GM21447 (cell line): ENCODE measurements around the gene AMMECR1.
"Not testable (repeated sequence)": the region's sequence is repeated elsewhere in the genome, so short reads cannot be mapped to it uniquely, and the experiment has no call there.

ENCODE experiments used
- ATAC-seq: cut with Tn5 transposase; IDR thresholded peaks from one replicate; pipeline ENCODE4 v1.9.1; 2021; ENCODE audit not compliant: unreplicated experiment

Gene AMMECR1

GRCh38 chrX:110259117-110259516, 58.8 kb downstream of the AMMECR1 start:
- no peak for ATAC-seq

- ATAC-seq: no peak
These were observed 59.3 kb downstream of the AMMECR1 start for GRCh38 chrX:110258552-110258951.

- ATAC-seq: no peak
These were observed 60.0 kb downstream of the AMMECR1 start for GRCh38 chrX:110257889-110258288.

GRCh38 chrX:110252711-110253110, 65.2 kb downstream of the AMMECR1 start:
- no peak for ATAC-seq

- no peak for ATAC-seq
These were observed 65.9 kb downstream of the AMMECR1 start for GRCh38 chrX:110251961-110252360.

DNA sequence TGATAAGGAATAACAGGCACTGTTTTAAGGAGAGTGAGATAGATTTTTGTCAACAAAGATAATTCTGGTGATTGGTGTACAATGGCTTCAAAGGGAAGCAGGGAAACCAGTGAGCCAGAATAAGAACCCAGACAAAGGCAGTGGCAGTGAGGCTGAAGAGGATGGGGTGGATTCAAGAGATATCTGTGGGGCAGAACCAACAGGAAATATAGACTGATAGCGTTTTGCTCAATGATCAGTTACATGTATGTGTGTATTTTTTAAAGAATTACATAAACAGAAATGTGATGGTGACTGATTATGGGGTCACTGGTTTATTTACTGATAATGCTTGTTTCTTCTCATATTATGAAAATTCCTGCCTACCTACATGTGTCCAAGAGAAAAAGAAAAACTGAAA, 66.4 kb downstream of the AMMECR1 start:
- no peak for ATAC-seq

GRCh38 chrX:110250847-110251246, 67.0 kb downstream of the AMMECR1 start:
- no peak for ATAC-seq

GRCh38 chrX:110248578-110248977, 69.3 kb downstream of the AMMECR1 start:
- ATAC-seq: no peak

DNA sequence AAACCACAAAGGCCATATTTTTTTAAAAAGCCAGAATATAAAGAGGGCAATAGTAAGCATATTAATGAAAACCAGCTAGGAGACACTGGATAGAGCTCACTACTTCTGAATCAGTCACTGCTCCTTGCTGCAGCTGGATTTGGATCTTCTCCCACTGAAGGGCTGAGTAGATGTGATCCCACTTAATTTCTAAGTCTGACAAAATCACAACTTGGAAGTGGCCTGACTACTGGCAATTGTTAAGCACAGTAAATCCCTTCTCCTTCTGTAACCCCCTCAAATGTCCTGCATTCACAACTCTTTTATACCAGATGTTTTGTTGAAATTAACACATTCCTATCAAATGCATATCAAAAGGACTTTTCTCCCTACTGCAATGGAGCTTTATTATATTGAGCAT, 72.9 kb downstream of the AMMECR1 start:
- no peak for ATAC-seq

DNA sequence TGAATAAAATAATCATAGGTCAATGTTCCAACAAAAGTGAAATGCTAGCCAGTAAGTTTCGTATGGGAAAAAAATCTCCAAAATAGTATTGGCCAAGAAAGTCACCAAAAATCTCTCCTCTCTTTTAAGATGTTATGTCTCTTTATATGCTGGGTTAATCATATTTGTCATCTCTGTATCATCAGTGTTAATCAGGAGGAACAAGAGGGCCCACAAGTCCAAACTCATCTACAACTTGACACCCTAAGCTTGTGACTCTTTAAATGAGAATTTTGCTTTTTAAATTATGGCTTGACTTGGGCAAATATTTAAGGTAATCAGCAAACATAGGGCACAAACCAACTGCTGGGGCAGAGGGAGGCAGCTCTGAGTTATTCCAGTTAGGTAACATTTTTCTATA, 75.5 kb downstream of the AMMECR1 start:
- ATAC-seq: no peak

GRCh38 chrX:110241816-110242215, 76.1 kb downstream of the AMMECR1 start:
- ATAC-seq: no peak

DNA sequence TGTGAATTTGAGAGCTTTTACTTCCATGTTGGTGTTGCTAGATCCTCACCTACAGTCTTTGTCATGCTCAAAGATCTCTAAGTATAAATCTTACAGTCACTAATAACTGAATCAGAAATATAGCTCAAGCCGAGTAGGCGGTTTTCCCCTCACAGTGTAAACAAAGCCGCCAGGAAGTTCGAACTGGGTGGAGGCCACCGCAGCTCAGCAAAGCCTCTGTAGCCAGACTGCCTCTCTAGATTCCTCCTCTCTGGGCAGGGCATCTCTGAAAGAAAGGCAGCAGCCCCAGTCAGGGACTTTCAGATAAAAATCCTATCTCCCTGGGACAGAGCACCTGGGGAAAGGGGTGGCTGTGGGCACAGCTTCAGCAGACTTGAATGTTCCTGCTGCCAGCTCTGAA, 79.6 kb downstream of the AMMECR1 start:
- not testable (repeated sequence) for ATAC-seq

DNA sequence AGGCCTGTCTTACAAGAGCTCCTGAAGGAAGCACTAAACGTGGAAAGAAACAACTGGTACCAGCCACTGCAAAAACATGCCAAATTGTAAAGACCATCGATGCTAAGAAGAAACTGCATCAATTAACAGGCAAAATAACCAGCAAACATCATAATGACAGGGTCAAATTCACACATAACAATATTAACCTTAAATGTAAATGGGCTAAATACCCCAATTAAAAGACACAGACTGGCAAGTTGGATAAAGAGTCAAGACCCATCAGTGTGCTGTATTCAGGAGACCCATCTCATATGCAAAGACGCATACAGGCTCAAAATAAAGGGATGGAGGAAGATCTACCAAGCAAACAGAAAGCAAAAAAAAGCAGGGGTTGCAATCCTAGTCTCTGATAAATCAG, 86.4 kb downstream of the AMMECR1 start:
- not testable (repeated sequence) for ATAC-seq

DNA sequence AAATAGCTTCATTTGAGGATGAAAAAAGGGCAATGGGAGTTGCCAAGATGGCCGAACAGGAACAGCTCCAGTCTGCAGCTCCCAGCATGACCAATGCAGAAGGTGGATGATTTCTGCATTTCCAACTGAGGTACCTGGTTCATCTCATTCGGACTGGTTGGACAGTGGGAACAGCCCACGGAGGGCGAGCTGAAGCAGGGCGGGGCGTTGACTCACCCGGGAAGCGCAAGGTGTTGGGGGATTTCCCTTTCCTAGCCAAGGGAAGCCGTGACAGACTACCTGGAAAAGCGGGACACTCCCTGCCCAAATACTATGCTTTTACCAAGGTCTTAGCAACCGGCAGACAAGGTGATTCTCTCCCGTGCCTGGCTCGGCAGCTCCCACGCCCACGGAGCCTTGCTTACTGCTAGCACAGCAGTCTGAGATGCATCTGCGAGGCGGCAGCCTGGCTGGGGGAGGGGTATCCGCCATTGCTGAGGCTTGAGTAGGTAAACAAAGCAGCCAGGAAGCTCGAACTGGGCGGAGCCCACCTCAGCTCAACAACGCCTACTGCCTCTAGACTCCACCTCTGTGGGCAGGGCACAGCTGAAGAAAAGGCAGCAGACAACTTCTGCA, 88.3 kb downstream of the AMMECR1 start:
- ATAC-seq: not testable (repeated sequence)

GRCh38 chrX:110228453-110228852, 89.4 kb downstream of the AMMECR1 start:
- no peak for ATAC-seq

DNA sequence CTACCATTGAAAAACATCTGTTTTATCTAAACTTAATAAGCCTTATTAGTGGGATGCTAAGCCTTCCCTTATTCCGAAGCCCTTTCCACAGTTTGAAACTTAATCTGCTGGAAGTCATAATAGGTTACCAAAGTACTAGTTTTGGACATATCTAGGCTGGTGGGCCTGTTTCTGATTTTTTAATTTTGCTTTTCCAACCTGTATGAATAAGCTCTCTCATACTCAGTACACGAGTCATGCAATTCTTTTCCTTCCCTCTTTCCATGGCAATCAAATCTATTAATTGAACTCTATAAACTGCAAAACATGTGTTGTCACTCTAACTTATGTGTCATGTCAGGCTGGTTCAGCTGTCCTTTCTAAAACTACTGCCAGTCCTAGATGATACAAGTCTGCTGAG, 91.0 kb downstream of the AMMECR1 start:
- no peak for ATAC-seq

- ATAC-seq: no peak
These were observed 92.8 kb downstream of the AMMECR1 start for GRCh38 chrX:110224926-110225617.

DNA sequence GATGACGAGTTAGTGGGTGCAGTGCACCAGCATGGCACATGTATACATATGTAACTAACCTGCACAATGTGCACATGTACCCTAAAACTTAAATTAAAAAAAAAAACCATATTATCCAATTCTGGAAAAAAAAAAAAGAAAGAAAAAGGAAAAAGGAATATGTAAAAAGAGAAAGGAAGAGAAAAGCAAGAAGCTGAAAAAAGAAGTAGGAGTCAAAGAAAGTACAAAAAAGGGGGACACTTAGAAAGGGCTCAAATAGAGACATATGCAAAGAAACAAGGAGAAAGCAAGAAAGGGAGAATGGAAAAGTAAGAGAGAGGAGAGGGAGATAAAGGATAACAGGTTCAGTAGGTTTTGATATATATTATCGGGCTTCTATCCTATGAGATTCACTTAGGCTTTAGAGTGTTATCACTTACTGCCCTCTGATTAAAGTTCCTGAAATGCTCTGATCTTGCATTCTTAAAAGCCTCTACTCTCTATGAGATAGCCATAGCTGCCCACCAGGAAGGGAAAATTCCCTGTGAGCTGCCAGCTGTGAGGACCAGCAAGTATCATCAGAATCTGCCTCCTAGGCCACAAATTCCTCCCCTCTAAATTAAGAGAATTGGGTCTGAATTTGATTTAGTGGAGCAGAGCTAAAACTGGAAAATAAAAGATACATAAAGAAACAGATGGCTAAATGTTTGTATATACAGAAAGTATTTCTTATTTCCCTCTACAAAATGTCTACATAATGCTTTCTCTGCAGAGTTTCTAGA, 95.2 kb downstream of the AMMECR1 start:
- ATAC-seq: no peak

- ATAC-seq: no peak
These were observed 98.0 kb downstream of the AMMECR1 start for GRCh38 chrX:110219920-110220319.

GRCh38 chrX:110218591-110218990, 99.3 kb downstream of the AMMECR1 start:
- ATAC-seq: no peak

DNA sequence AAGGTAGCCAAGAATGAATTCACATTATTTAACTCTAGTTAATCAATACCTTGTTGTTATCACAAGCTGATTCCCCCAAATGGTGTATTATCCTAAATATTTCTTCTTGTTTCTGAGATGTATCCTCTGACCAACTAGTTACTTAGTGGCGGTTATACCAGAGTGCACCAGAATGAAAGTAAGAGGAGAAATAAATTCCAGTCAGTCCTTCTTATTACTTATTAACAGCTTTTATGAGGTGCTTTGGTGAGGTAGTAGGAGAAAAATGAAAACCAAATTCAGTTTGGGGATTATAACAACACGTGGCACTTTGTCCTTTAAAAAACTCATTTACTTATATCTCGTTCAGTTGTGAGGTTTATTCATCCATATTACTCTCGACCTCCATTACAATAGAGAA, 101.9 kb downstream of the AMMECR1 start:
- ATAC-seq: no peak

DNA sequence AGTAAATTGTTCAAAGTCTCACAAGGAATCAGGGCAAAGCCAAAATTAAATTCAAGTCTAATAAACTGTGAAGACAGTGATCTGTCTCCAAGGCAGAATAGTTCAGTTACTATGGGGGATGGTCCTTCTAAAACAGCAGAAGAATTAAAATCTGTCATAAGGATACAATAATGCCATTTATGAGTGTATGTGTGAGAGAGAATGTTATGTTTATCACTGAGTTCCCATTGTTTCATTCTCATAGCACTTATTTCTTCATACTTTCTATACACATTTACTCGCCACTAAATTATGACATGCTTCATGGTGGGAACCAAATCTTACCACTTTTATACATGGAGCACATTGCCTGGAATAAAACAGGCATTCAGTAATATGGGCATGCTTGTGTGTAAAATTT, 102.5 kb downstream of the AMMECR1 start:
- no peak for ATAC-seq
